Kasumi-1 (cell line): ENCODE data around the gene NLRP3.
"Not testable (repeated sequence)": the region's sequence is repeated elsewhere in the genome, so short reads cannot be mapped to it uniquely, and the experiment has no call there.

Experiments used
- DNase-seq, 2 experiments: peaks; one replicate each; lab custom pipeline; 2025; lab: John Stamatoyannopoulos, UW

NLRP3 gene

DNA sequence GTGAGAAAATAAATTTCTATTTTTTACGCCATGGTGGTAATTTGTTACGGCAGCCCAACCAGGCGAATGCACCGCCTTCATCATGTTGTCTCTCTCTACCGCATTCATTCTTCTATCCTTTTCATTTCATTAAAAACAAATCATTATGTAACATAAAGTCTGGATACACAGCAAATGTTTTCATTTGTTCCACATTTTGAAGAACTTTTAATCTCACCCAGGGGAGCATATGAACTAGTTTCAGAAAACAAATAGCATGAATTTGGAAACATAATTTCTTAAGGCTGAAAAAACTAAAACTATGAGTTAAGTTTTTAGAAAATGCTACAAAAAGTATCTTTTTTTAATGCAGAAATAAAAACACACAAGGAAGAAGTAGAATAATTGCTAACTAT is 53.2 kb downstream of the NLRP3 start:
- no peak for DNase-seq

DNA sequence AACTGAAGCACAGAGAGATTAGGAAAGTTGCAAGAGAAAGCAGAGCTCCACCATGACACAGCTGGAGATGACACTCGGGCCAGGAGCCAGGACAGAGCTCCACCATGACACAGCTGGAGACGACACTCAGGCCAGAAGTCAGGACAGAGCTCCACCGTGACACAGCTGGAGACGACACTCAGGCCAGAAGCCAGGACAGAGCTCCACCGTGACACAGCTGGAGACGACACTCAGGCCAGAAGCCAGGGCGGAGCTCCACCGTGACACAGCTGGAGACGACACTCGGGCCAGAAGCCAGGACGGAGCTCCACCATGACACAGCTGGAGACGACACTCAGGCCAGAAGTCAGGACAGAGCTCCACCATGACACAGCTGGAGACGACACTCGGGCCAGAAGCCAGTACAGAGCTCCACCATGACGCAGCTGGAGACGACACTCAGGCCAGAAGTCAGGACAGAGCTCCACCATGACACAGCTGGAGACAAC is 55.0 kb downstream of the NLRP3 start:
- not testable (repeated sequence) for DNase-seq

DNA sequence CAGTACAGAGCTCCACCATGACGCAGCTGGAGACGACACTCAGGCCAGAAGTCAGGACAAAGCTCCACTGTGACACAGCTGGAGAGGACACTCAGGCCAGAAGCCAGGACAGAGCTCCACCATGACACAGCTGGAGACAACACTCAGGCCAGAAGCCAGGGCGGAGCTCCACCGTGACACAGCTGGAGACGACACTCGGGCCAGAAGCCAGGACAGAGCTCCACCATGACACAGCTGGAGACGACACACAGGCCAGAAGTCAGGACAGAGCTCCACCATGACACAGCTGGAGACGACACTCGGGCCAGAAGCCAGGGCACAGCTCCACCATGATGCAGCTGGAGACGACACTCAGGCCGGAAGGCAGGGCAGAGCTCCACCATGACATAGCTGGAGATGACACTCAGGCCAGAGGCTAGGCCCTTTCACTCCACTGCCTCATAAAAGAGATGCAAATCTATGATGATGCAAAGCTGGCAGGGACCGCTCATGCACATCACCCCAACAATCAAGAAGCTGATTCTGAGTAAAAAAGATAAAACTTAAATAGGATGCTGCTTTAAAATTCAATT is 55.6 kb downstream of the NLRP3 start:
- no peak for DNase-seq

DNA sequence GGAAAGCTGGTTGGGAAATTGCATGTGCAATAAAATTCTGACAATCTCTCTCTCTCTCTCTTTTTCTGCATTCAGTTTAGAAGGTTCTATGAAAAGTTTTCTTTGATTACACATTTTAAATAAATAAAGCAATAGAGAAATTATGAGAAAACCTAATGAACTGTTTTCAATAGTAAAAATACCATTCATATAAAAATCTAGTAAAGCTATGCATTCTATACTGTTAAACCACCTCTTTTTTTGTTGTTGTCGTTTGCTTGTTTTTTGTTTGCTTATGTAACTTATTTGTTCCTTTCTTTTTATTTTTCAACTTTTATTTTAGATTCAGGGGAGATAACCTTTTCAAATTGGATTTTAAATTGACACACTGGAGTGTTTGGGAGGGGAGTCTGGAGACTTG is 56.1 kb downstream of the NLRP3 start:
- DNase-seq, result no peak

DNA sequence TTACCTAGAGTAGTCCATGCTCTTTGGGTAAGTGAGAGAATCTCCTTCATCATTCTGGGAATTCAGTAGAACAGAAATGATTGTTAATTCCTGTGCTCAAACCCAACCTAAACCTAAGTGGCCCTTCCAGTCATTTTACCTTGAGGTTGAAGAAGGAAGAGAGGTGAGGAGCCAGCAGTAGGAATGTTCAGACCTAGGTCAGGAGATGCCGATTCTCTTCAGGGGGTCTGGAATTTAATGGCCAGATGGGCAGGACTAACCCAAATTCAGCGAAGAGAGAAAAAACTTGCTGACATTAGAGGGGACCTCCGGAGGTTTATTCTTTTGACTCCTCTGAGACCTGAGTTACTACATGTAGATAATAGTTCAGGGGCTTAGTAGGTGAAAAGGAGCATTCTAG is 58.4 kb downstream of the NLRP3 start:
- DNase-seq, result no peak

DNA sequence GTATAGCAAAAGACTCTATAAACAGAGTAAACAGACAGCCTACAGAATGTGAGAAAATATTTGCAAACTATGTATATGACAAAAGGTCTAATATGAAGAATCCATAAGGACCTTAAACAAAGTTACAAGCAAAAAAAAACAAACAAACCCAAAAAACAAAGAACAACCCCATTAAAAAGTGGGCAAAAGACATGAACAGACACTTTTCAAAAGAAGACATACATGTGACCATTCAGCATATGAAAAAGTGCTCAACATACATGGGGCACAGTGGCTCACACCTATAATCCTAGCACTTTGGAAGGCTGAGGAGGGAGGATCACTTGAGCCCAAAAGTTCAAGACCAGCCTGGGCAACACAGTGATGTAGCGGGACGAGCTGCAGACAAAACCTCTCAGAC is 59.8 kb downstream of the NLRP3 start:
- no peak for DNase-seq

DNA sequence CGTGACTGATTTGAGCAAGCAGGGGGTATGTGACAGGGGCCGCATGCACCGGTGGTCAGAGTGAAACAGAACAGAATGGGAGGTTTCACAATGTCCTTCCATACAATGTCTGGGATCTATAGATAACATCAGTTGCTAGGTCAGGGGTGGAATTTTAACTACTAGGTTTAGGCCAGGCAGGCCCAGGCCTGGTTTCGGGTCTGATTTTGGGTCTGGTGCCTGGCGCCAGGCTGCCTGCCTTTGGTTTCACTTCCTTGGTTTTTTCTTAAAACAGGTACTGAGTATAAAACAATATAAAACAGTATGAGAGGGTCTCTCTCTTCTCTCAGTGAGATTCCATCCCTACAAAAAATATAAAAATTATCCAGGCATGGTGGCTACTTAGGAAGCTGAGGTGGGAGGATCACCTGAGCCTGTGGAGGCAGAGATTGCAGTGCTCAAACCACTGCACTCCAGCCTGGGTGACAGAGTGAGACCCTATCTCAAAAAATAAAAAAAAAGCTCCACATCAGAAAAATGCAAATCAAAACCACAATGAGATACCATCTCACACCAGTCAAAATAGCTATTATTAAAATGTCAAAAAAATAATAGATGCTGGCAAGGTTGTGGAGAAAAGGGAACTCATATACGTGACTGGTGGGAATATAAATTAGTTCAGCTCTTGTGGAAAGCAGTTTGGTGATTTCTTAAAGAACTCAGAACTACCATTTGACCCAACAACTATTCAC is 60.5 kb downstream of the NLRP3 start:
- not testable (repeated sequence) for DNase-seq

DNA sequence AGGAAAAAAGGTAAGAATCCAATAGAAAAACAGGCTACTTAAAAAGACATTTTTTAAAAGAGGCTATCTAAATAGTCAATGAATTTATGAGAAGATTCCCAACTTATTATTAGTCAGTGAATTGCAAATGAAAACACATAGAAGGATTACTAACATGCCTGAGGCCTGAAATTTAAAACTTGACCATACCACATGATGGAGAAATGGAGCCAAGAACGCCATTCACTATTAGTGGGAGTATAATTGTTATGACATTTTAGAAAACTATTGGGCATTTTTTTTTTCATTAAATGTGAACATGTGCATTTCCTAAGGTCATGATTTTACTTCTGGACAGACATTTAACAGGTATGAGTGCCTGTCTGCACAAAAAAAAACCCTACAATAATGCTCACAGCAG is 66.8 kb downstream of the NLRP3 start:
- DNase-seq, result no peak

DNA sequence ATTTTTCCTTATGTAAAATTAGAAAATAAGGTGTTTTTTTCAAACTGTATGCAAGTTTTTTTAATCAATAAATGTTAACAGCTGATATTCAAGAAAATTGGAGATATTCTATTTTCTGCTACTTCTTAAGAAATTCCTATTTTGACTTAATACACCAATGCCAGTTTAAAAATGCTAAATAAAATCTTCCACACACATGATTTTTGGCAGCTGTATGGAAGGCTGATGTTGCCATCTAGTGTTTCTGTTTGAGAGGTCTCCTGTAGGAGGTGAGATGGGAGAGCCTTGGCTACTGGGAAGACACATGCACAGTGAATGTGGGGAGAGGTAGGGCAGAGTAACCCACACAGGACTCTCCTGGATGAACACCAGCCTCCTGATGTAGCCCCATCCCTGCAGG is 71.1 kb downstream of the NLRP3 start:
- DNase-seq, result peak; percentile 74 to 83

DNA sequence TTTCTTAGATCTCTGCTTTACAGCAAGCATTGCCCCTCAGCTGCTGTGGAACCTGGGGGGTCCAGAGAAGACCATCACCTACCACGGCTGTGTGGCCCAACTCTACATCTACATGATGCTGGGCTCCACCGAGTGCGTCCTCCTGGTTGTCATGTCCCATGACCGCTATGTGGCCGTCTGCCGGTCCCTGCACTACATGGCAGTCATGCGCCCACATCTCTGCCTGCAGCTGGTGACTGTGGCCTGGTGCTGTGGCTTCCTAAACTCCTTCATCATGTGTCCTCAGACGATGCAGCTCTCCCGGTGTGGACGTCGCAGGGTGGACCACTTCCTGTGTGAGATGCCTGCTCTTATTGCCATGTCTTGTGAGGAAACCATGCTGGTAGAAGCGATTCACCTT is 75.4 kb downstream of the NLRP3 start:
- DNase-seq, result no peak

DNA sequence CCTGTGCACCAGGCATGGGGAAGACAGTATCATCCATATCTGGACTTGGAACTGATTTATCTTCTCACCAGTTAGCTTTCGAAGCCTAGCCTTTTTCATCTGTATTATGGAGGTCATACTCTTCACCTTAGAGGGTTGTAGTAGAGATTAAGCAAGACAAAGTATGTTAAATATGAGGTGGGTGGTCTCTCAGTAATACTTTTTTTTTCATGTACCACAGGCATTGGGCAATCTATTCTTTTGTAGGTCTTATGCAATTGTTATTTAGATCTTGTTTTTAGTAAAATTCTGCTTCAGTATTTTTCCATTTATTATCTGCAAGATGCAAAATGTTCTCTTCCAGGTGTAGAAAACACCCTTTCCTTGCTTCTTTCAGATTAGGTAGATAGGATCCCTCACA is 77.1 kb downstream of the NLRP3 start:
- DNase-seq, result no peak

DNA sequence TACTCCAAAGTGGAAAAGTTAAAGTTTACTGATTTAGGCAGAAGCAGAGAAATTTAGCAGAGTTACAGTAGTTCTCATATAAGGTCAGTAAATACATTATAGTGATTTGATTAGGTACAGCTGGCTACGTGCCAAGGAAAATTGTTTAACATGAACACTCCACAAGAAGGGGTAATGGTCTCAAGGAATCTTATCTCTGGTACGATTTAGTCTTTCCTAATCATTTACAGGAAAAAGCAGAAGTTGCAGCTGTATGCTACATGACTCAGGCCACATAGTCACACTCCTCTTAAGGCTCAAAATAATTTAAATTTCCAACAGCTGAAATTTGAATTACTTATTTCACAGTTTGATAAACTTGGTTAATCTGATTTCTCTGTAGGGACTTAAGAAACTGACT is 78.8 kb downstream of the NLRP3 start:
- DNase-seq, result peak; percentile 87 to 90

DNA sequence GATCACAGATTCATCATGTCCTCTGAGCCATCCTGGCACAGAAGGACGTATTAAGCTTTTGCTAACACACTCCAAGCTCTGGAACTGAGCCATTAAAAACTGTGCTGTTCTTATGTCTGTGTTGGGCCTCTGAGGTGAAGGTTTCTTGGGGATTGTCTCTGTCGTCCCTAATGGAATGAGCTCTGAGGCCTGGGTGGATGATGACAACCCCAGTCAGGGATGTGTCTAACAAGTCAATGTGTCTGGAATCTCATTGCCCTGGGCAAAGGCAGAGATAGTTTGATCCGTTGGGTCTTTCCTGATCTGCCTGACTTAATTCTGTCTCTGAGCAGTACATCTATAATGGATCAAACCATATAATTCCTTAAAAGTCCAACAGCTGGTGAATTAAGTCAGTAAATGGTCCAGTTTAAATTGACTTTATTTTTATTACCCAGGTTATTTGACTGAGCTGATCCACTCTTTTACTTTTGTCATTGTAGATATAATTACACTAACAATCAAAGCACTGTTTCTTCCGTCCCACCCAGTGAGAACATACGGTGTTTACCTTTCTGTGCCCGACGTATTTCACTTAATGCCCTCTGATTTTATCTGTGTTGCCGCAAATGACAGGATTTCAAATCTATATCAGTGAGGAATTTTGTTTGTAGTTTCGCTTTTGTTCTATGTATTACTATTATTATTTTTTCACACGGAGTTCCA is 80.8 kb downstream of the NLRP3 start:
- DNase-seq, result no peak
